ENCODE data around the gene AFF1.
"Not testable (repeated sequence)": the region's sequence is repeated elsewhere in the genome, so short reads cannot be mapped to it uniquely, and the experiment has no call there.

AFF1 gene

DNA sequence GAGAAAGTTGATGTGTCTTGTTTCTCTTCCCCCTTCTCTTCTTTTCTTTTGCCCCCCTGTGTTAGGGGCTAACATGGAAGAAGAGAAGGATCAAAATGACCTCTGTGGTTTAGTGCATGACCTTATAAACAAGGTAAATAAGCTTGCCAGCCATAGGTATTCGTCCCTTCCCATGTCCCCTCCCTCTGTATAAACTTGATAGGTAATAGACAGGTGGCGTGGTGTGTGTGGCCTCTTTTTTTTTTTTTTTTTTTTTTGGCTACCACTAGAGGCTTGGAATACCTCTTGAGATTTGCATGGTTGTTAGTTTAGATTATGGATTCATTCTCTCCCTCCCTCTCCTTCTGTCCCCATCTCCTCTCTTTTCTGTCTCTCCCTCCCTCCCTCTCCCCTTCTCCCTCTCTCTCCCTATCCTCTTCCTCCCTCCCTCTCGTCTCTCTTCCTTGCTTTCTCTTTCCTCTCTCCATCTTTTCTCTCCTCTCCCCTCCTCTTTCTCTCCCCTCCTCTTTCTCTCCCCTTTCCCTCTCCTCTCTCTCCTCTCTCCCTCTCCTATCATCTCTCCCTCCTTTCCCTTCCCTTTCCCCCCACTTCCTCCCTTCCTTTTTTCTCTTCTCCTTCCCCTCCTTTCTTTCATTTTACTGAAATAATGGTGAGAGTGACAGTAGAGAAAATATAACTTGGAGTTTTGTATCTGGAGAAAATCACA is 134.4 kb downstream of the AFF1 start:
- no peak overlapping the region for H3K4me3 ChIP-seq (ENCODE audit: low read depth, low read length)
- in situ Hi-C loops (cut with HindIII; ENCODE audit: low sequenced_read_pairs): no loop called here
- DNase-seq (ENCODE audit: low read depth, low spot score): no peak
- TF ChIP-seq, protein P1, sequence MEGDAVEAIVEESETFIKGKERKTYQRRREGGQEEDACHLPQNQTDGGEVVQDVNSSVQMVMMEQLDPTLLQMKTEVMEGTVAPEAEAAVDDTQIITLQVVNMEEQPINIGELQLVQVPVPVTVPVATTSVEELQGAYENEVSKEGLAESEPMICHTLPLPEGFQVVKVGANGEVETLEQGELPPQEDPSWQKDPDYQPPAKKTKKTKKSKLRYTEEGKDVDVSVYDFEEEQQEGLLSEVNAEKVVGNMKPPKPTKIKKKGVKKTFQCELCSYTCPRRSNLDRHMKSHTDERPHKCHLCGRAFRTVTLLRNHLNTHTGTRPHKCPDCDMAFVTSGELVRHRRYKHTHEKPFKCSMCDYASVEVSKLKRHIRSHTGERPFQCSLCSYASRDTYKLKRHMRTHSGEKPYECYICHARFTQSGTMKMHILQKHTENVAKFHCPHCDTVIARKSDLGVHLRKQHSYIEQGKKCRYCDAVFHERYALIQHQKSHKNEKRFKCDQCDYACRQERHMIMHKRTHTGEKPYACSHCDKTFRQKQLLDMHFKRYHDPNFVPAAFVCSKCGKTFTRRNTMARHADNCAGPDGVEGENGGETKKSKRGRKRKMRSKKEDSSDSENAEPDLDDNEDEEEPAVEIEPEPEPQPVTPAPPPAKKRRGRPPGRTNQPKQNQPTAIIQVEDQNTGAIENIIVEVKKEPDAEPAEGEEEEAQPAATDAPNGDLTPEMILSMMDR (IDR thresholded peaks at IDR 0.05; ENCODE audit: low read depth, low read length): no peak

DNA sequence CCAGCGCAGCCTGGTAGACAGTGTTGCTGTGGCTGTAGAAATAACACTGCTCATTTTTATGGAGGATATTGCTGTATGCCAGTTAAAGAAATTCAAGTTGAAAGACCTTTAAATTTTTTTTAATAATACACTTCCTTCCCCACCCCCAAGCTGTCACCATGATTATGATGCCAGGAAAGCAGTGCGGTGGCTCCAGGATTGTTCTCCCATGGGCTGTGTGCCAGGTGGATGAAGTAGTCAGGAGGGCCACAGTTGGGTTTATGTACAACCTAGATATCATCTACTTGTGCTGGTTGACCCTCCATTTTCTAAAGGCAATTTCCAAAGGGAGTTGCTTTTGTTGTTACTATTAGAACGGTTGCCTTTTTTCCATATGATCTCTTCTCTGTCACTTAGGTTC is 136.6 kb downstream of the AFF1 start:
- in situ Hi-C loops (cut with HindIII; ENCODE audit: low sequenced_read_pairs): no loop called here
- no peak for DNase-seq (ENCODE audit: low read depth, low spot score)
- TF ChIP-seq, protein P1 (IDR thresholded peaks at IDR 0.05; ENCODE audit: low read depth, low read length): no peak
- no peak overlapping the region for H3K4me3 ChIP-seq (ENCODE audit: low read depth, low read length)

DNA sequence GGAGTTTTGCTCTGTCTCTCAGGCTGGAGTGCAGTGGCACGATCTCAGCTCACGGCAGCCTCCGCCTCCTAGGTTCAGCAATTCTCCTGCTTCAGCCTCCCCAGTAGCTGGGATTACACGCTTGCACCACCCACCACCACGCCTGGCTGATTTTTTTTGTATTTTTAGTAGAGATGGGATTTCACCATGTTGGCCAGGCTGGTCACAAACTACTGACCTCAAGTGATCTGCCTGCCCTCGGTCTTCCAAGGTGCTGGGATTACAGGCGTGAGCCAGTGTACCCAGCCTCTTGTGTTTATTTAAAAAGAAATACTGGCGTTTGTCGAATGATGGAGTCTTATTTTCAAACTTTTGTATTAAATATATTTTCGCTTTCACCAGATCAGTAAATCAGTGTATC is 137.7 kb downstream of the AFF1 start:
- H3K4me3 ChIP-seq (ENCODE audit: low read depth, low read length); DNase-seq (ENCODE audit: low read depth, low spot score); in situ Hi-C loops (cut with HindIII; ENCODE audit: low sequenced_read_pairs): not testable (repeated sequence)

GRCh38 chr4:87073199-87074120 is 138.6 kb downstream of the AFF1 start:
- in situ Hi-C loops (cut with HindIII; ENCODE audit: low sequenced_read_pairs): no loop called here
- DNase-seq (ENCODE audit: low read depth, low spot score): peak; percentile 44
- TF ChIP-seq, protein P1 (IDR thresholded peaks at IDR 0.05; ENCODE audit: low read depth, low read length): no peak
- no peak overlapping the region for H3K4me3 ChIP-seq (ENCODE audit: low read depth, low read length)

- H3K4me3 ChIP-seq (ENCODE audit: low read depth, low read length): no peak overlapping the region
- TF ChIP-seq, protein P1 (IDR thresholded peaks at IDR 0.05; ENCODE audit: low read depth, low read length): no peak
- in situ Hi-C loops (cut with HindIII; ENCODE audit: low sequenced_read_pairs): no loop called here
- DNase-seq (ENCODE audit: low read depth, low spot score): no peak
These were observed 139.3 kb downstream of the AFF1 start for GRCh38 chr4:87074121-87074488.

- DNase-seq (ENCODE audit: low read depth, low spot score): no peak
- in situ Hi-C loops (cut with HindIII; ENCODE audit: low sequenced_read_pairs): no loop called here
- TF ChIP-seq, protein P1 (IDR thresholded peaks at IDR 0.05; ENCODE audit: low read depth, low read length): no peak
- no peak overlapping the region for H3K4me3 ChIP-seq (ENCODE audit: low read depth, low read length)
These were observed 141.1 kb downstream of the AFF1 start for GRCh38 chr4:87075876-87076275.
